Hepatocyte (in vitro differentiated cells): ENCODE results near the gene XRRA1.

Experiments
- EZH2 ChIP-seq: fragments of 200-600 bp; sonication (generic); IDR thresholded peaks from 2 replicates; pipeline ENCODE4 v1.6.1; 2016; ENCODE audit warnings: antibody characterized with exemption, mild to moderate bottlenecking, borderline replicate concordance
- TF ChIP-seq, protein P1 (sequence below): fragments of 200-600 bp; sonication (generic); IDR thresholded peaks from 2 replicates; pipeline ENCODE4 v1.5.1; 2016; ENCODE audit warnings: antibody characterized with exemption, mild to moderate bottlenecking; ENCODE audit not compliant: poor library complexity

DNA sequence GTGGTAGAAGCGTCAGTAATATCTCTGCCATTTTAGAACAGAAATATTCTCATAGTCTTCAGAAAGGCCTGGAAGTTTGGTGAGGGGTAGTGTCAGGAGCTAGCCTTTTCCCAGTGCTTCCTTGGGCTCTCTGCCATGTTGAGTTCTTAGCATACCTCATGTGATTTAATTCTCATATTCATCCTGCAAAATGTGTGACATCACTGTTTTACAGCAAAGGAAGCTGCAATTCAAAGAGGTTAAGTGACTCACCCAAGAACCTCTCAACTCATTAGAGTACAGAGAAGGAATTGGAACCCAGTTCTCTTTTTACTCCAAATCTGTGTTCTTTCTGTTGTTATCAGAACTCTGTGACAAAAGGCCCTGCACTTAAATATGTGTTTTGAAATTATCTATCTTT lies 128.1 kb downstream of the XRRA1 start:
- no peak for TF ChIP-seq EZH2
- TF ChIP-seq, protein P1, sequence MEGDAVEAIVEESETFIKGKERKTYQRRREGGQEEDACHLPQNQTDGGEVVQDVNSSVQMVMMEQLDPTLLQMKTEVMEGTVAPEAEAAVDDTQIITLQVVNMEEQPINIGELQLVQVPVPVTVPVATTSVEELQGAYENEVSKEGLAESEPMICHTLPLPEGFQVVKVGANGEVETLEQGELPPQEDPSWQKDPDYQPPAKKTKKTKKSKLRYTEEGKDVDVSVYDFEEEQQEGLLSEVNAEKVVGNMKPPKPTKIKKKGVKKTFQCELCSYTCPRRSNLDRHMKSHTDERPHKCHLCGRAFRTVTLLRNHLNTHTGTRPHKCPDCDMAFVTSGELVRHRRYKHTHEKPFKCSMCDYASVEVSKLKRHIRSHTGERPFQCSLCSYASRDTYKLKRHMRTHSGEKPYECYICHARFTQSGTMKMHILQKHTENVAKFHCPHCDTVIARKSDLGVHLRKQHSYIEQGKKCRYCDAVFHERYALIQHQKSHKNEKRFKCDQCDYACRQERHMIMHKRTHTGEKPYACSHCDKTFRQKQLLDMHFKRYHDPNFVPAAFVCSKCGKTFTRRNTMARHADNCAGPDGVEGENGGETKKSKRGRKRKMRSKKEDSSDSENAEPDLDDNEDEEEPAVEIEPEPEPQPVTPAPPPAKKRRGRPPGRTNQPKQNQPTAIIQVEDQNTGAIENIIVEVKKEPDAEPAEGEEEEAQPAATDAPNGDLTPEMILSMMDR = no peak
